Cerebellar cortex (tissue), 1 donor: ENCODE measurements around the gene PSMA5.
"Not testable (repeated sequence)": the region's sequence is repeated elsewhere in the genome, so short reads cannot be mapped to it uniquely, and the experiment has no call there.

ENCODE experiments used
- DNase-seq: peaks from one replicate; pipeline ENCODE4 v3.0.0-alpha.2; 2015; ENCODE audit warnings: low spot score

The PSMA5 gene

DNA sequence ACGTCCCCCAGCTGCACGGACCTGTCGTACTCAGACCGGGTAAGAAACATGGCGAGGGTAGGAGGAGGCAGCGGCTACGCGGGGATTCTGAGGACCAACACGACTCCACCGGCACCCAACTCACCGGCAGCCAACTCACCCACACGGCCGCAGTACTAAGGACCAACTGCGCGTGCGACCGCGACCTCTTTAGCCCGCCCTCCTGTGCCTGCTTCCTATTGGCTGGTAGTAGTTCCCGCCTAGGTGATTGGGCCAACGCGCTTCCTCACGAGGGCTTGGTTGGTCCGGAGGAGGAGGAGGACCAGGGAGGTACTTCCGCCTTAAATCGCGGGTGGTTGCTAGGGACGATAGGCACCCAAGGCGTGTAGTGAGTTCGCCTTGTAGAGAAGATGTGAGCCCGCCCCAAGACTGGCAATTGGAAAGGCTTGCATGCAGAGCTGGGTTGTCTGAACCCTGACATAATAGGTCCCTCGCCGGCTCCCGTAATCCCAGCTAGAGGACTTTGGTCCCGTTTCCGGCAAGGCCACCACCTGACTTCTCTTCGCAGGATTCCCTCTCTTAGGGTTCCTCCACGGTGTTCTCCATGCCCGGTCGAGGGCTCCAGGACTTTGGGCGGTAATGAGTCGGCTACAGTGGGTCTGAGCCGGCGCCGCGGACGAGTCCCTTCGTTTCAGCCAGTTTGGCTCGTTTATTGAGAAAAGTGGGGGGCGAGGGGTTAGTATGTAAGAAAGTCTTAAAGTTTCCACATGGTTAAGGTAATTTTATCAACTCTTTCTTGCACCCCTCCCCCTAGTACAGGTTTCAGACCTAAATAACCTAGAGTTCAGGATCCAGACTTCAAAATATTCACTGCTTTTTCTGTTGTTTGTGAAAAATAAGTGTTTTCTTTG is at the start of gene PSMA5:
PSMA5 (minus strand) TSS at position 168 of the 890 bp plus-strand sequence; CDS start at position 50, 118 bp downstream.
- peak; percentile 100 for DNase-seq

DNA sequence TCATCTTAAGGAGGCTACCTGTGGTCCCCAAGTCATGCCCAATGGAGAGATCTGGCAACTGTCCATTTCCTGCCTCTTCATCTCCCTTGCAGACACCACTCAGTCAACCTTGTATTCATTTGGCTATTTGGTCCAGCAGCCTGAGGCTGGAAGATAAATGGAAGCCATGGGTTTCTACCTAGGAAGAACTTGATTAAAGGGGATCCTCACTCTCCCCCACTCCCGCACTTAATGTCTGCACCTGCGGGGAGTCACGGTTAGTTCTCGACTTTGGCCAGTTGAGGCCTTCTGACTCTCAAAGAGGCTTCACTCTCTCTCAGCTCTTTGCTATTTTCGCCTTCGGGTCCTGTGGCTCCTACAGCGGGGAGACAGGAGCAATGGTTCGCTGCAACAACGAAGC is 49.0 kb upstream of the PSMA5 start:
- DNase-seq = no peak

- no peak for DNase-seq
Measured at GRCh38 chr1:109474697-109475096, 48.4 kb upstream of the PSMA5 start.

- DNase-seq = not testable (repeated sequence)
Measured at GRCh38 chr1:109473284-109474057, 47.2 kb upstream of the PSMA5 start.

- DNase-seq = no peak
Measured at GRCh38 chr1:109472779-109473178, 46.5 kb upstream of the PSMA5 start.

GRCh38 chr1:109470245-109470644 is 44.0 kb upstream of the PSMA5 start:
- DNase-seq = no peak

- DNase-seq = no peak
Measured at GRCh38 chr1:109468903-109469302, 42.7 kb upstream of the PSMA5 start.

DNA sequence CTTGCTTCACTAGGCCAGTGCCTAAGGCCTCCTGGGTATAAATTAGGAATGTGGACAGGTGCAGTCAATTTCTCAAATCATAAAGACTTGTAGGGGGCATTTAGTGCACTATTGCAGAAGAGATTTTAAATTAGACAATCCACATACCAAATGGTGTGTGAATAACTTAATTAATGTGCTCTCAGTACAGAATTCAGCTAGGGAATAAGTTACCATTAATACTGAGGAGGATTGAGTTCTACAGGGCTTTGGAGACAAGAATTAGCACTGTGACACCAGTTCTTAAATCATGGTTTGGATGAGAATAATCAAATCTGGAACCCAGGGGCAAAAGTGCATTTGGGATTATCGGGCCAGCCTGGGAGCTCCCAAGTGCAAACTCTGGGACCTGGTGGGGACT is 41.8 kb upstream of the PSMA5 start:
- DNase-seq = no peak

- no peak for DNase-seq
Measured at GRCh38 chr1:109467301-109467777, 41.1 kb upstream of the PSMA5 start.

GRCh38 chr1:109466452-109467300 is 40.4 kb upstream of the PSMA5 start, which contains the start of gene SYPL2:
TSS of gene SYPL2 (plus strand) at chr1:109466546. CDS start at chr1:109466844, 298 bp downstream.
- DNase-seq = no peak

GRCh38 chr1:109466125-109466451 is 39.8 kb upstream of the PSMA5 start:
- DNase-seq = no peak

- no peak for DNase-seq
Measured at GRCh38 chr1:109457819-109458218, 31.6 kb upstream of the PSMA5 start.

DNA sequence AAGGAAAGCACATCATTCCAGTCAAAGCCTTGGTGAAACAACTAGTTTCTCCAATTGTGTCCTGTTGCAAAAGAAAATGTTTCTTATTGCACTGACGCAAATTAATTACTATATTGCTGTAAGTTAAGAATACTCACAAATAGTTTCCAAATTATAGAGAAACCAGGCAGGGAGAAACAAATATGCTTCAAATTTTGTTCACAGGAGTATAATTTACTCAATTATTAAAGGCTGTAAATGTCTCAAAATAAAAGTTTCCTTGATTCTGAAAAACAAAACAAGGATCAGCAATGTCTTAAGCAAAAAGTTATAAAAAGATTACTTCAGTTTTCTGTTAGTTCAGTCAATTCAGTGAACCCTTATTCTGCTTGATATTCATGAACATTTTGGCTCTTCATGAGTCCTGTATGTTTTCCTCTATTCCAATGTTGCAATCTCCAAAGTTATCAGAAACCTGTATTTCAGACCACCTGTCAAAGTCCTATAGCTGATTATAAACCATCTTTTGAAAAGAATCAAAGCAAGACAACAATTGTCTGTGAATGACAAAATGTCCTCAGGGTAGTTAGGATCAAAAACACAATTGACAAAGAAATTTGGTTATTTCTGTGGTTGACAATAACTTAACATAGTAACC is 28.4 kb upstream of the PSMA5 start:
- DNase-seq = no peak

DNA sequence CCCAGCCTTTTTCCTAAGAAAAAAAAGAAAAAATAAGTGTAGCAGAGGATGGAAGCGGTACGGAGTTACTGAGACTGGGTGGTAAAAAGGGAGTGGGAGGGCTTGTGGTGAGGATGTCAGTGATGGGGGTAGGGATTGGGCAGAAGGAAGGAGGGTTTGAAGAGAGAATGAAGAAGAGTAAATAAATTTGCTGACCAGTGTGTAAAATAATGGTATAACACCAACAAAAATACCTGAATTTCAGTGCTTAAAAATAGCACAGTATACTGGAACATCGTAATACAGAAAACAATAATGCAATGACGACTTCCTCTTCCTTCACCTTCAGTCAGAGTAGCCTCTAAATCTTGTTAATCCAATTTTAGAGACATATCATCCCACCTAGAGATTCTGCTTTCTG is 21.3 kb upstream of the PSMA5 start:
- DNase-seq = no peak

- DNase-seq = not testable (repeated sequence)
Measured at GRCh38 chr1:109445949-109446695, 19.9 kb upstream of the PSMA5 start.

- no peak for DNase-seq
Measured at GRCh38 chr1:109444346-109444745, 18.1 kb upstream of the PSMA5 start.

DNA sequence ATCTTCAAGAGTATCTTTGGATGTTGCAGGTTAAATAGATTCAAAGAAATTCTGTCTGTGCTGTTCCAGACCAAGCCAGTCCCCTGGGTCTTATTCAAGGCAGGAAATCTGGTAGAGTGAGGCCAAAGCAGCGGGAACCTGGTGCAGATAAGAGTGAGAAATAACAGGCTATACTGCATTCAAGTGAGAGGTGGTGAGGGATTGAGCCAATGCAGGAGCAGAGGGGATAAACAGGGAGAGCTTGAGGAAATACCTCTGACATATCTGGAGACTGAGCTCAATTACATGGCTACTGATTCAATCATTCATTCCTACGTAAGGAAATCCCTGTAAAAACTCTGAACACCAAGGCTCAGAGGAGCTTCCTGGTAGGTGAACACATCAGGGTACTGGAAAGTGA is 17.2 kb upstream of the PSMA5 start:
- no peak for DNase-seq

- DNase-seq = no peak
Measured at GRCh38 chr1:109441069-109441468, 14.8 kb upstream of the PSMA5 start.

DNA sequence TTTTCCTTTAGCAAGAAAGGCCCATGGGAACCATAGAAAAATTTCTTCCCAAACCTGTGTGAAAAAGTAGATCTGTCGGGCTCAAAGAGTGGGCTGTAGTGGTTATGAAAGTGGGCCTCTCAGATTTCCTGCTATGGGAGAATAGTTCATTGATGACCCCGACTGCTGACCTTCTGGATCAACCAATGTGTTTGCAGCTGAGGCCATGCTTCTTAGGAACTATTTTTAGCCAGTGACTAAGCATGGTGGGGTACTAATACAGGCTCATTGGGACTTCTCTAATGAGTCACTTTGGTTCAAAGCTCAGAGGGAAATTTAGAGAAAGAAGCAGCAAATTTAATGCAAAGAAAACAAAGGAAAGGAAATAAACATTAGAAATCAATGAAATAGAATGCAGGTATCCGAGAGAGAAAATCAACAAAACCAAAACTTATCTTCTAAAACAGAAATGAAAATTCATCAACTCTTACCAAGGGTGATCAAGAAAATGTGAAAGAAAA is 12.6 kb upstream of the PSMA5 start:
- DNase-seq = no peak

GRCh38 chr1:109434484-109434883 is 8.2 kb upstream of the PSMA5 start:
- DNase-seq = no peak

GRCh38 chr1:109433322-109433721 is 7.1 kb upstream of the PSMA5 start:
- DNase-seq = no peak
